ENCODE data around the gene STAT3.
A peak's percentile ranks its signal among the peaks of the same experiment; 100 is the strongest.
"Not testable (repeated sequence)": the region's sequence is repeated elsewhere in the genome, so short reads cannot be mapped to it uniquely, and the experiment has no call there.

Gene STAT3

GRCh38 chr17:42301022-42301421, 87.2 kb downstream of the STAT3 start:
- H3K9me3 Mint-ChIP-seq = no peaks in the 10 kb centered on the region
- no peak for DNase-seq
- H3K36me3 Mint-ChIP-seq (ENCODE audit: low read depth) = peaks cover 55% of the 10 kb centered on the region
- no peak overlapping the region for H3K4me3 Mint-ChIP-seq
- peaks cover 14% of the 10 kb centered on the region for H3K4me1 Mint-ChIP-seq
- no peak overlapping the region for H3K27ac Mint-ChIP-seq
- no peak for ATAC-seq
- H3K27me3 Mint-ChIP-seq = no peaks in the 10 kb centered on the region

- DNase-seq, H3K27me3 Mint-ChIP-seq, ATAC-seq, H3K9me3 Mint-ChIP-seq, H3K27ac Mint-ChIP-seq, H3K4me3 Mint-ChIP-seq: not testable (repeated sequence)
- Mint-ChIP-seq H3K4me1 (peaks cover 16% of the 10 kb centered on the region), H3K36me3 (ENCODE audit: low read depth) (peaks cover 63% of the 10 kb centered on the region)
Observed at GRCh38 chr17:42299913-42300312, 88.3 kb downstream of the STAT3 start.

GRCh38 chr17:42299361-42299760, 88.9 kb downstream of the STAT3 start:
- DNase-seq, H3K9me3 Mint-ChIP-seq, ATAC-seq, H3K4me3 Mint-ChIP-seq, H3K27ac Mint-ChIP-seq, H3K27me3 Mint-ChIP-seq: not testable (repeated sequence)
- H3K36me3 Mint-ChIP-seq (ENCODE audit: low read depth) = peaks cover 62% of the 10 kb centered on the region
- peaks cover 16% of the 10 kb centered on the region for H3K4me1 Mint-ChIP-seq

- H3K27me3 Mint-ChIP-seq, DNase-seq, H3K4me3 Mint-ChIP-seq, H3K27ac Mint-ChIP-seq, ATAC-seq, H3K9me3 Mint-ChIP-seq: not testable (repeated sequence)
- Mint-ChIP-seq H3K36me3 (ENCODE audit: low read depth) (peaks cover 58% of the 10 kb centered on the region), H3K4me1 (peaks cover 18% of the 10 kb centered on the region)
Observed at GRCh38 chr17:42297775-42298174, 90.5 kb downstream of the STAT3 start.

GRCh38 chr17:42296012-42296411, 92.2 kb downstream of the STAT3 start:
- Mint-ChIP-seq H3K4me3 (no peak overlapping the region), H3K9me3 (no peaks in the 10 kb centered on the region), H3K27me3 (no peaks in the 10 kb centered on the region), H3K27ac (no peak overlapping the region), H3K36me3 (ENCODE audit: low read depth) (peaks cover 56% of the 10 kb centered on the region), H3K4me1 (peaks cover 31% of the 10 kb centered on the region)
- ATAC-seq (no peak), DNase-seq (no peak)

- peak overlapping the region; percentile 79 for H3K27ac Mint-ChIP-seq
- no peaks in the 10 kb centered on the region for H3K9me3 Mint-ChIP-seq
- no peak for ATAC-seq
- peaks cover 67% of the 10 kb centered on the region for H3K36me3 Mint-ChIP-seq (ENCODE audit: low read depth)
- no peaks in the 10 kb centered on the region for H3K27me3 Mint-ChIP-seq
- H3K4me3 Mint-ChIP-seq = no peak overlapping the region
- no peak for DNase-seq
- H3K4me1 Mint-ChIP-seq = peaks cover 42% of the 10 kb centered on the region
Observed at GRCh38 chr17:42294469-42295398, 93.5 kb downstream of the STAT3 start.

GRCh38 chr17:42291129-42291528, 97.1 kb downstream of the STAT3 start:
- H3K27ac Mint-ChIP-seq = peak overlapping the region; percentile 94
- peaks cover 62% of the 10 kb centered on the region for H3K36me3 Mint-ChIP-seq (ENCODE audit: low read depth)
- H3K9me3 Mint-ChIP-seq = no peaks in the 10 kb centered on the region
- peaks cover 55% of the 10 kb centered on the region for H3K4me1 Mint-ChIP-seq
- no peaks in the 10 kb centered on the region for H3K27me3 Mint-ChIP-seq
- no peak for DNase-seq
- H3K4me3 Mint-ChIP-seq = peak overlapping the region; percentile 97
- ATAC-seq = no peak

- peak overlapping the region; percentile 97 for H3K4me3 Mint-ChIP-seq
- DNase-seq (no peak), ATAC-seq (no peak)
- peaks cover 57% of the 10 kb centered on the region for H3K36me3 Mint-ChIP-seq (ENCODE audit: low read depth)
- H3K27me3 Mint-ChIP-seq = no peaks in the 10 kb centered on the region
- peak overlapping the region; percentile 94 for H3K27ac Mint-ChIP-seq
- no peaks in the 10 kb centered on the region for H3K9me3 Mint-ChIP-seq
- peaks cover 58% of the 10 kb centered on the region for H3K4me1 Mint-ChIP-seq
Observed at GRCh38 chr17:42290577-42290976, 97.7 kb downstream of the STAT3 start.

GRCh38 chr17:42289611-42290181, 98.5 kb downstream of the STAT3 start:
- peak; percentile 68 for DNase-seq
- H3K27ac Mint-ChIP-seq = peak overlapping the region; percentile 94
- no peaks in the 10 kb centered on the region for H3K27me3 Mint-ChIP-seq
- peak; percentile 25 for ATAC-seq
- H3K9me3 Mint-ChIP-seq = no peaks in the 10 kb centered on the region
- peak overlapping the region; percentile 97 for H3K4me3 Mint-ChIP-seq
- peaks cover 50% of the 10 kb centered on the region for H3K36me3 Mint-ChIP-seq (ENCODE audit: low read depth)
- peaks cover 59% of the 10 kb centered on the region for H3K4me1 Mint-ChIP-seq

GRCh38 chr17:42288803-42289610, 99.2 kb downstream of the STAT3 start:
- Mint-ChIP-seq H3K36me3 (ENCODE audit: low read depth) (peaks cover 45% of the 10 kb centered on the region), H3K27me3 (no peaks in the 10 kb centered on the region), H3K9me3 (no peaks in the 10 kb centered on the region), H3K4me3 (peak overlapping the region; percentile 97), H3K4me1 (peaks cover 58% of the 10 kb centered on the region), H3K27ac (peak overlapping the region; percentile 94)
- ATAC-seq (peak; percentile 26), DNase-seq (peak; percentile 64)

GRCh38 chr17:42287977-42288802, 100.1 kb downstream of the STAT3 start, which contains the start of gene STAT5A:
Gene STAT5A (plus strand): TSS chr17:42288498. CDS start chr17:42289412, 914 bp downstream.
- Mint-ChIP-seq H3K27me3 (no peaks in the 10 kb centered on the region), H3K27ac (peak within 1 kb of the TSS; percentile 98), H3K4me3 (peak within 1 kb of the TSS; percentile 97), H3K36me3 (ENCODE audit: low read depth) (peaks cover 41% of the 10 kb centered on the region), H3K4me1 (peaks cover 60% of the 10 kb centered on the region), H3K9me3 (no peaks in the 10 kb centered on the region)
- peak; percentile 84 for DNase-seq
- peak; percentile 73 for ATAC-seq

- ATAC-seq = peak; percentile 33
Observed at GRCh38 chr17:42287305-42287976, 100.8 kb downstream of the STAT3 start.

More at GRCh38 chr17:42287305-42287976, 100.8 kb downstream of the STAT3 start:
- Mint-ChIP-seq H3K36me3 (ENCODE audit: low read depth) (peaks cover 36% of the 10 kb centered on the region), H3K9me3 (no peaks in the 10 kb centered on the region), H3K4me1 (peaks cover 61% of the 10 kb centered on the region), H3K4me3 (peak overlapping the region; percentile 97), H3K27ac (peak overlapping the region; percentile 98), H3K27me3 (no peaks in the 10 kb centered on the region)
- peak; percentile 60 for DNase-seq

Measured in activated naive CD8-positive, alpha-beta T cell treated with anti-CD3 and anti-CD28 coated beads, Interleukin-2, amount 50 U/mL, for 24 hours (primary cell).